ENCODE data around the gene SKI. TPM values are rescaled to one million over a fixed set of nuclear protein-coding genes. Genes with fewer than 3 reads are reported as not detected.

The SKI gene
- total RNA-seq, 1 experiment from 2014 or later: 28.3 TPM

DNA sequence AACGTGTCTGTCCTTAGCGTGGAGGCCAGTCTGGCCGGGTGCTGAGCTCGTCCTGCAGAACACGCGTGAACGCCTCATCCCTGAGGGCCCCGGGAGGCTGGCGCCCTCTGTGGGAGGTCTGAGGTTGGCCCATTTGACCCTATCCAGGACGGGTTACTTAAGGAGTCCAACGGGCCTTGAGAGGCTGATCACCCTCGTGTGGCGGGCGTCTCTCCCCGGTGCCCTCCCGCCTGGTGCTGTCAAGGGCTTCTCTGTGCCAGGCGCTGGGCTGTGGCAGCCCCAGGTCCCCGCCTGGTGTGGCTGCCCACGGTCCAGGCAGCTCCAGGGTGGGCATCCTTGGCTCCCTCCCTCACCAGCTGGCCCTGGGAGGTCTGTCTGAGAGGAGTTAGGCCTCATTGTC, 9.7 kb downstream of the SKI start:
- CTCF ChIA-PET: no interaction called here
- intact Hi-C loops (cut with micrococcal nuclease): no loop called here
- Histone ChIP-seq H4K20me1 (ENCODE audit: low read length) (peaks cover 87% of the 10 kb centered on the region), H3K79me2 (ENCODE audit: low read length) (peaks cover 100% of the 10 kb centered on the region), H3K4me1 (ENCODE audit: insufficient read depth, low read length) (peaks cover 15% of the 10 kb centered on the region), H3K9me2 (replicated peaks; ENCODE audit: low read length) (no peaks in the 10 kb centered on the region), H3K36me3 (ENCODE audit: low read depth, low read length) (no peaks in the 10 kb centered on the region), H3K27ac (ENCODE audit: low read length) (no peak overlapping the region), H3K4me3 (ENCODE audit: low read length) (no peak overlapping the region), H3F3A (ENCODE audit: low read length, unreplicated experiment) (no peaks in the 10 kb centered on the region), H2AFZ (ENCODE audit: low read length) (no peak overlapping the region), H3K9me3 (ENCODE audit: low read length) (no peaks in the 10 kb centered on the region), H3K4me2 (ENCODE audit: low read length) (no peak overlapping the region), H3K27me3 (ENCODE audit: low read length) (no peaks in the 10 kb centered on the region), H3K9ac (ENCODE audit: low read length) (no peak overlapping the region)
- TF ChIP-seq EZH2 (IDR thresholded peaks at IDR 0.05; ENCODE audit: low read length, unreplicated experiment): no peak
- peak; percentile 54 for TF ChIP-seq CTCF (conservative IDR thresholded peaks at IDR 0.05; ENCODE audit: low read depth, low read length)
- TF ChIP-seq EZH2phosphoT487 (IDR thresholded peaks at IDR 0.05; ENCODE audit: borderline replicate concordance, low read length): no peak
- no peak for DNase-seq
- BruUV-seq (replicated peaks): no TSS peak
- POLR2A ChIA-PET (ENCODE audit: unreplicated experiment): no interaction called here
- peak; percentile 19; the same call in 1 of the 2 replicates for ATAC-seq

DNA sequence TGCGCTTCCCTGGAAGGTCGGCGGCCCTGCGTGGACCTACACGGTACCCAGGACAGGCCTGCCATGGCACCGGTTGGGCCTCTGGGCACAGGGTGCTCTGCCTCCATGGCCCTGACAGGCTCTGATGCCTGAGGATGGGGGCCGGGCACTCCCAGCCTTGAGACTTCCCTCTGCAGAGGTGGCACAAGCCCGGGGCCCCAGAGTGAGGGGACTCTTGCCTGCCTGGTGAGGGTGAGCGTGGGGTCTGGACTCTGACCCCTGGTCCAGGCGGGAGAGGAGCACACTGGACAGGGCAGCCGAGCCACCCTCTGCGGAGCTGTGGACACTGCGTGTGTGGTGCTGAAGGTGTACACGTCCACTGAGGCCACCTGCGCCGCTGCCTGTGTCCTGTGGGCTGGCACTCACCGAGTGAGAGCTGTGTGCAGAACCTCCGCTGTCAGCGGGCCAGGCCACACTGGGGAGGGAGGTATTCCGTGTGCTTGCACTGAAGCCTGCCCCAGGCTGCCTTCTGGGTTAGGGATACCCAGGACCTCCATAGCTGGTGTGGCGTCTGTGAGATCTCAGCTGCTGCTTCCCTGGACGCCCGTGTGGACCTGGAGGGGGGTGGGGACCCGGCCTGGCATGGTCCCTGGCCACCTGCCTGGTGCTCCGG, 10.4 kb downstream of the SKI start:
- Histone ChIP-seq H2AFZ (ENCODE audit: low read length) (no peak overlapping the region), H3K36me3 (ENCODE audit: low read depth, low read length) (no peaks in the 10 kb centered on the region), H3K4me3 (ENCODE audit: low read length) (no peak overlapping the region), H3K9ac (ENCODE audit: low read length) (no peak overlapping the region), H3K4me2 (ENCODE audit: low read length) (no peak overlapping the region), H3K9me3 (ENCODE audit: low read length) (no peaks in the 10 kb centered on the region), H4K20me1 (ENCODE audit: low read length) (peaks cover 87% of the 10 kb centered on the region), H3K79me2 (ENCODE audit: low read length) (peaks cover 100% of the 10 kb centered on the region), H3F3A (ENCODE audit: low read length, unreplicated experiment) (no peaks in the 10 kb centered on the region), H3K27ac (ENCODE audit: low read length) (no peak overlapping the region), H3K27me3 (ENCODE audit: low read length) (no peaks in the 10 kb centered on the region), H3K4me1 (ENCODE audit: insufficient read depth, low read length) (peaks cover 8% of the 10 kb centered on the region; the same call in 1 of the 2 replicates), H3K9me2 (replicated peaks; ENCODE audit: low read length) (no peaks in the 10 kb centered on the region)
- ATAC-seq: no peak
- no TSS peak for BruUV-seq (replicated peaks)
- POLR2A ChIA-PET (ENCODE audit: unreplicated experiment): no interaction called here
- CTCF ChIA-PET: no interaction called here
- TF ChIP-seq CTCF (conservative IDR thresholded peaks at IDR 0.05; ENCODE audit: low read depth, low read length) (no peak), EZH2phosphoT487 (IDR thresholded peaks at IDR 0.05; ENCODE audit: borderline replicate concordance, low read length) (no peak), EZH2 (IDR thresholded peaks at IDR 0.05; ENCODE audit: low read length, unreplicated experiment) (no peak)
- intact Hi-C loops (cut with micrococcal nuclease): no loop called here
- DNase-seq: no peak

- H3K4me2 ChIP-seq (ENCODE audit: low read length): no peak overlapping the region
- H3K27ac ChIP-seq (ENCODE audit: low read length): no peak overlapping the region
- H3K27me3 ChIP-seq (ENCODE audit: low read length): no peaks in the 10 kb centered on the region
- H3K36me3 ChIP-seq (ENCODE audit: low read depth, low read length): no peaks in the 10 kb centered on the region
- H3K9ac ChIP-seq (ENCODE audit: low read length): no peak overlapping the region
- H2AFZ ChIP-seq (ENCODE audit: low read length): no peak overlapping the region
- ATAC-seq (no peak), DNase-seq (no peak)
- POLR2A ChIA-PET (ENCODE audit: unreplicated experiment): no interaction called here
- H4K20me1 ChIP-seq (ENCODE audit: low read length): peaks cover 83% of the 10 kb centered on the region
- H3K79me2 ChIP-seq (ENCODE audit: low read length): peaks cover 100% of the 10 kb centered on the region
- no TSS peak for BruUV-seq (replicated peaks)
- no peaks in the 10 kb centered on the region for H3K9me2 ChIP-seq (replicated peaks; ENCODE audit: low read length)
- H3F3A ChIP-seq (ENCODE audit: low read length, unreplicated experiment): no peaks in the 10 kb centered on the region
- H3K4me1 ChIP-seq (ENCODE audit: insufficient read depth, low read length): peaks cover 5% of the 10 kb centered on the region; the same call in 1 of the 2 replicates
- no peak overlapping the region for H3K4me3 ChIP-seq (ENCODE audit: low read length)
- no peak for TF ChIP-seq EZH2 (IDR thresholded peaks at IDR 0.05; ENCODE audit: low read length, unreplicated experiment)
- TF ChIP-seq CTCF (conservative IDR thresholded peaks at IDR 0.05; ENCODE audit: low read depth, low read length): no peak
- no peak for TF ChIP-seq EZH2phosphoT487 (IDR thresholded peaks at IDR 0.05; ENCODE audit: borderline replicate concordance, low read length)
- no peaks in the 10 kb centered on the region for H3K9me3 ChIP-seq (ENCODE audit: low read length)
- CTCF ChIA-PET: no interaction called here
- intact Hi-C loops (cut with micrococcal nuclease): no loop called here
Measured at GRCh38 chr1:2239013-2239370, 10.9 kb downstream of the SKI start.
